Muscle of arm (tissue), 12 donors: ENCODE results near the gene TMCC1. TPM values are rescaled to one million over a fixed set of nuclear protein-coding genes. Genes with fewer than 3 reads are reported as not detected.
"Not testable (repeated sequence)": the region's sequence is repeated elsewhere in the genome, so short reads cannot be mapped to it uniquely, and the experiment has no call there.

Experiments used
- DNase-seq: peaks from one replicate; pipeline ENCODE4 v3.0.0-alpha.2; 2013
- polyA plus RNA-seq, 12 donors: library from polyadenylated mRNA; unstranded; fragments of 120-200 nt; gene quantifications; one replicate each; pipeline ENCODE4 v1.2.1, GENCODE V29; 2013; ENCODE audit not compliant: insufficient read length in 12 of 12

Gene TMCC1
- polyA plus RNA-seq, 12 donors, result 23.3 to 51.6 (median 36.9) TPM; not detected in 1

DNA sequence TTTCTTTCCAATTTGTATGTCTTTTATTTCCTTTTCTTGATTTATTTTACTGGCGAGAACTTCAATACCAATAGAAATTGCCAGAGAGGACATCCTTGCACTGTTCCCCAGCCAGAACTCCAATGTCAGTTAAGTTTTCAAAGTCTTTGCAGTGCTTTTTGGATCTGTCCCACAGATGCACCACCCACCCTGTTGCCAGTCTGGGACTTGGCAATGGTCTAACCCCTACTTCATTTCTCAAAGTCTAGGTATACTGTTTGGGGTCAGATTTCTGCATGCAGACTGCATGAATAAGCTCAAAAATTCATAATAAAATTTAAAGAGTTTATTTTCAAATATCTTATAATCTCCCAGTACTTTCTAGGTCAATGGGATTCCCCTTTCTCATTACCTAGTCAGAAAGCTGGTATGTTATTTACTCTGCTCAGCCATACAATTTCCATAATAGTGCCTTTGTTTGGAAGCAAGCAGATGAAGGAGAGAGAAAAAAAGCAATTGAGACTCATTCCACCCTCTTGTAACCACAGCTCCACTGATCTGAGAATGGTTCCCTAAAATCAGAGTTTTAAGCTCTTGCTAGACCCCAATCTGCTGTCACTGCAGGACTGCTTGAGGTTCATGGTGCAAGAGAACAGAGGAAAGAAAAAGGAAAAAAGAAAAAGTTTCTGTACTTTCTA, 161.2 kb downstream of the TMCC1 start:
- DNase-seq, result no peak

DNA sequence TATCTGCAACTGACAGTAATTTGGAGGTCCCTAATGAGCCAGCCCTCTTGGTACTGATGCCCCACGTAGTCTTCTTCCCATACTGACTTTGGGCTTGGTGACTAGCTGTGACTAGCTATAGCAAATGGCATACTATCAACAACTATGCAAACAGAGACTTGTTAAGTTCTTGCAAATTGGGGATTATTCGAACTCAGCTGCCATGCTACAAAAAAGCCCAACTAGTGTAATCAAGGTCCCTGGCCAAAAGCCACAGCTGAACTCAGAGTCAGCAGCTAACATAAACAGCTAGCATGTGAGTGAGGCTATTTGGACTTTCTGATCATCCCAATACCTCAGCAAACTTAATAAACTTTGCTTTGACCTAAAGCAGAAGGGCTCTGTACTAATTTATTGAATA, 165.8 kb downstream of the TMCC1 start:
- no peak for DNase-seq

DNA sequence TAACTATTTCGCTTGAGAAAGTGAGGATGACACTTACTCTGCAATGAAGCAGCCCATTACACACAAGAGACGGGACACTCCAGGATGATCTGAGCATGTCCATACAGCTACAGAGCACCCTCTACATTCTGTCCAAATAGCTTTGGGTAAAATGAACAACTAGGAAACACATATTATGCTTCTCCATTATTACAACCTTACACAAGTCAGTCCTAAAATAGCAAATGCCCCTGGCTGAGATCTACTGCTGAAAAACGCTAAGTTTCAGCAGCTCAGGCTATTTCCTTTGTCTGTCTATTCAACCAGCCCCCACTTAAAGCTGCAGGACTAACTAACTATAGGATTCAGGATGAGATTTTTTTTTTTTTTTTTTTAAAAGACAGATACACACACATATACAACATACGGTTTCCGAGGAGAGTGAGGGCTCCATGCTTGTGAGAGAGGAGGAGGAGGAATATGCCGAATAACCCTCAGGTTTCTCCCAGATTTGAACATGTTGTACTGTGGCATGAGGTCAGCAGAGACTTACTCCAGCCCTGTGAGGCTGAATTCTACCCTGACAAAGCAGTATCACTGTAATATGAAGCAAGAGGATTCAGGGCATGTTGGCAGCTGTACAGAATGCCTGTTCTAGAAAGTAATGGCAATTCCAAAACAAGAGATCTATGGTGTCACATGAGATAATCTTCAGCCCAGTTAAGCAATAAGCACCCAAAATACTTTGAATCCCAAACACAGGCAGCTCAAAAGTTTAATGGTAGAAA, 169.8 kb downstream of the TMCC1 start:
- peak; percentile 33 for DNase-seq

DNA sequence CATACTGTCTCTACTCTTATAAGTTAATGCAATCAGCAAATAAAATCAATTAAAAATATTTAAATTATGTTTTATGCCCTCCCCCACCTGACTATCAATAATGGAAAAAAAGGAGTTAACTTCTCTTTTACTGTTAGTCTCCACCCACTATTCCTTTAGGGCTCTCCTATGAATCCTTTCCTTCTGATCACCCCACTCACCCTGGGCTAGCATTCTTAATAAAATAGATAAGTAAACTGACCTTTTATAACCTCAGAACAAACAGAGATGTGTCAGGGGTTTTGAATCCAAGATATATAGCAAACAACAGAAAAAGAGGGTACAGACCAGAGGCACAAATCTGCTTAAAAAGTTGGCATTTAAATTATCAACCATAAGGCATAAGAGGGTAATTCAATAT, 171.0 kb downstream of the TMCC1 start:
- DNase-seq, result no peak

DNA sequence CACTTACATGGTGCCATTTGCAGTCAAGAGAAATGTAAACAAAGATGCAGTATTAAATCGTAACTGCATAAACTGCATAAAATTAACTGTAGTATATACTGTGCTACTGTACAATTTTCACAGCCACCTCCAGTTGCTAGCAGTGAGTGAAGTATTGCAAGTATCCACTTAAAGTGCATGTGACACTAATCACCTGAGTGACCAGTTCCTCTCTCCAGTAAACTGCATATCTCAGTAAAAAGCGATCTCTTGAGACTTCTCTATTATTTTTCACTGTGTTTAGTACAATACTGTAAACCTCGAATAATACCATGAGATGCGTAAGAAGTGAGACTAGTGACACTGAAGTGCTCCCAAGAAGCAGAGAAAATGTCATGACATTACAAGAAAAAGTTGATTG, 175.3 kb downstream of the TMCC1 start:
- no peak for DNase-seq

DNA sequence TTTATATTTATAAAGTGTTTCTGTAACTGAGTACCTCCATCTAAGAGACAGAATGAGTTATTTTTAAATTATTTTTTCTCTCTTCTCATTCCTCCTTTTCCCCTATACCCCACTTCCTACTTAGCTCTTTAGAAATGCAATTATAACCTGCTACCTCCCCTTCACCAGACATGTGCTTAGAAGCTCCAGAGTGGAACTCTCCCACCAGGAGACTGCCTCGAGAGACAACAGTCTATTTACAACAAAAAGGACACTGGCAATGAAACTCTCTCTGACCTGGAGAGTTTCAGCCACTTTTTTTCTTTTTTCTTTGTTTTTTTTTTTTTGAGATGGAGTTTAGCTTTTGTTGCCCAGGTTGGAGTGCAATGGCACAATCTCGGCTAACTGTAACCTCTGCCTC, 177.7 kb downstream of the TMCC1 start:
- DNase-seq, result no peak

DNA sequence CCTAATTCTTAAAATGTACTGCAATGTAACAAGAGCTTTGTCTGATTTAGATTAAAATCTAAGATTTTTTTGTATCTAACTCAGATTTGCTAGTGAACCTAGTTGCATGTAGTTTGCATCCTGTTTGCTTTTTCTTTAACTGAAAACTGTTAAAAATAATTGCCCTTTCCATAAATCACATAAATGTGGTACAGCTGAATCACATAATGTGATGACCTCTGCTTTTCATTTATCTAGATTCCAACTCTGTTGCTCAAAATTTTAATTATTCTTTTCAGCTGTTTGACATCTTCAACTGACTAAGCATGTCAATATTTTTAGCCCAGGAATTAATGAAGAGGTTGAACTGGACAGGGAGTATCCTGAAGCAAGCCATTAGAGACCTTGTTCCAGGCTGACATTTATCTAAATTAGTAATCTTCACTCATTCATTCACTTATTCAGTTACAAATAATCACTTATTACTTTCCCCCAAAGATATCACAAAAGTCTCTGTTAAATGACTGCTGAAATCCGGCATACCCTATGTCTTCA, 185.1 kb downstream of the TMCC1 start:
- DNase-seq, result no peak

DNA sequence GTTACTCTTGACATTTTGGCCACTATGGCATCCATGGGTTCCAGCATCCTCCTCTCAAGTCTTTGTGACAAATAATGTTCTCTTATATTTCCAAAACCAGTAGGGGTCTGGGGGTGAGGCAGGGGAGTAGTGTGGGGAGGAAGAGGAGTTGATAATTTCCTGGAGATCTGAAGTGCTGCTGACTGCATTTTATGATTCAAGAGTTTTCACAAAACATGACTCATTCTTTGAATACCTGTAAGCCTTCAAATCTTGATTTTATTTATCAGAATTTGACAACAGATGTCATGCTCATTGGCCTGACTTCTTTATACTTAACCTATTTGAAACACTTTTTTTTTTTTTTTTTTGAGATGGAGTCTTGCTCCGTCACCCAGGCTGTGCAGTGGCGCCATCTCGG, 188.2 kb downstream of the TMCC1 start:
- no peak for DNase-seq

DNA sequence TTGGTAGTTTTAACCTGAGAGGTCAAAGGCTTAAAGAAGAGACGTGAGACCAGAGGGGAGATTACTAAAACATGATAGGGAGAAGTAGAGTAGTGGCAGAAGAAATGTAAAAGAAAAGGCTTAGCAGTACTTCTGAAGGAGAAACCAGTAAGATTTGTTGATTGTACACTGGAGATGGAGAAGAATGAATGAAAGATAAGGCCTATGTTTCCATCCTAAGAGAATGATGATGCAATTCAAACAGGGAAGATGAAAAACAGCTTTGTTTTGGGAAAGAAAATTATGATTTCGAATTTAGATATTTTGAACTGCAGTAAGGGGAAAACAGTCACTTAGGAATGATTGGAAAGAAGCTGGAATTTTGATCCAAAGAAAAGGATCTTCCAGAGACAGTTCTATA, 189.6 kb downstream of the TMCC1 start:
- DNase-seq, result no peak

DNA sequence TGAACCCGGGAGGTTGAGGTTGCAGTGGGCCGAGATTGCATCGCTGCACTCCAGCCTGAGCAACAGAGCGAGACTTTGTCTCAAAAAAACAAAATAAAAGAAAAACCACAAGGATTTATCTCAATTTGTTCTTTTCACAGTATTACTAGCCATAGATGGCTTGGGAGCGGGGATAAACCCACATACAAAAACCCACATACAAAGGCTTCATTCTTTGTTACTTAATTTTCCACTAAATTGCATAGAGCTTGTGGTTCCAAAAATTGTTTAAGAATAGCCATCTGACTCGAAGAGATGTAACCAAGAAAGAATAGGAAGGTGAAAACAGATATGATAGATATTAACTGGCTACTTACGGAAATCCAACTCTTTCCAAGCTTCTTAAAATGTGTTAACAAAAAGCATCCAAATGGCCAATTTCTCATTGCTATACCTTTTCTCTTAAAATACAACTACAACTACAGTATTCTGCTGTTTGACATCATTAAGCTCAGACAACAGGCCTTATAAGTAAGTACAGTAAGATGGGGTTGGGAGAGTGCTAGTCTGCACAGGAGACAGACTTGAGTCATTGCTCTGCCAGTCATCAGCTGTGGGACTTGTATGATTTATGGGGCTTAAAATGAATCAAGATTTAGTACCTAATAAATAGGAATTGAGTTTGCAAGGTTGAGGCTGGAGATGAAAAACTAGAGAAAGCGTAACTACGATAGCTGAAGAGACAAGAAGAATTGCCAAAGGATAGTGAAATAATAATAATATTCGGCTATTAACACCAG, 190.4 kb downstream of the TMCC1 start:
- no peak for DNase-seq

DNA sequence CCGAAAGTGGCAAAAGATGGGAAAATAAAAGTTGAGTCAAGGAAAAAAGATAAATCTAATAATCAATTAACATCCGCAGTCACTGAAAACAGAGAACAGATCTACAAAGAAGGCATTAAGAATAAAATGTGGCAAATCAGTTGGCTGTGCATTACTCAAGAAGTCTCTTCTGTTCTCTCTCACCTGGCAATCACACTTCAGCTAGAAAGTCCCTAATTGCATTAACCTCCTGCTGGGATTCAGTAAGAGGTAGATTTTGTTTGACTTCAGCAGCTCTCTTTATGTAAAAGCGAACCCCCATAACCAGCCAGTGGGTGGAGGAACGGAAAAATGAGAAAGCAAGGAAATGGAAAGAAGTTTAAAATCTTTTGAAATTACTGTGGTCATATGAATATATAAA, 192.3 kb downstream of the TMCC1 start:
- DNase-seq, result no peak

DNA sequence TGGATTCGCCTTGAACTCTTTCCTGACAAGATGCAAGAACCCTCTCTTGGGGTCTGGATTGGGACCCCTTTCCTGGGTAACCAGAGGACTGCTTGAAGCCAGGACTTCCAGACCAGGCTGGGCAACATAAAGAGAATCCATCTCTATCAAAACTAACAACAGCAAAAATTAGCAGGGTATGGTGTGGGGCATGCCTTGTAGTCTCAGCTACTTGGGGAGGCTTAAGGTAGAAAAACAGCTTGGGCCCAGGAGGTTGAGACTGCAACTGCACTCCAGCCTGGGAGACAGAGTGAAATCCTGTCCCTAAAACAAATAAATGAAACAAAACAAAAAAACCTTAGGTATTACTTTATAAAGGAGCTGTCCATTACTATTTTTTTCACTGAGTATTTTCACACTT, 193.9 kb downstream of the TMCC1 start:
- no peak for DNase-seq

DNA sequence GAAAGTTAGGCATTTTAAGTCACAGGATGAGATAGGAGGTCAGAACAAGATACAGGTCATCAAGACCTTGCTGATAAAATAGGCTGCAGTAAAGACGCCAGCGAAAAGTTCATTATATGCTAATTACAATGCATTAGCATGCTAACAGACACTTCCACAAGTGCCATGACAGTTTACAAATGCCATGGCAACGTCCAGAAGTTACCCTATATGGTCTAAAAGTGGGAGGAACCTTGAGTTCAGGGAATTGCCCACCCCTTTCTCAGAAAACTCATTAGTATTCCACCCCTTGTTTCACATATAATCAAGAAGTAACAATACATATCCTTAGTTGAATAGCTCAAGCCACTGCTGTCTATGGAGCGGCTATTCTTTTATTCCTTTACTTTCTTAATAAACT, 194.3 kb downstream of the TMCC1 start:
- DNase-seq, result no peak

DNA sequence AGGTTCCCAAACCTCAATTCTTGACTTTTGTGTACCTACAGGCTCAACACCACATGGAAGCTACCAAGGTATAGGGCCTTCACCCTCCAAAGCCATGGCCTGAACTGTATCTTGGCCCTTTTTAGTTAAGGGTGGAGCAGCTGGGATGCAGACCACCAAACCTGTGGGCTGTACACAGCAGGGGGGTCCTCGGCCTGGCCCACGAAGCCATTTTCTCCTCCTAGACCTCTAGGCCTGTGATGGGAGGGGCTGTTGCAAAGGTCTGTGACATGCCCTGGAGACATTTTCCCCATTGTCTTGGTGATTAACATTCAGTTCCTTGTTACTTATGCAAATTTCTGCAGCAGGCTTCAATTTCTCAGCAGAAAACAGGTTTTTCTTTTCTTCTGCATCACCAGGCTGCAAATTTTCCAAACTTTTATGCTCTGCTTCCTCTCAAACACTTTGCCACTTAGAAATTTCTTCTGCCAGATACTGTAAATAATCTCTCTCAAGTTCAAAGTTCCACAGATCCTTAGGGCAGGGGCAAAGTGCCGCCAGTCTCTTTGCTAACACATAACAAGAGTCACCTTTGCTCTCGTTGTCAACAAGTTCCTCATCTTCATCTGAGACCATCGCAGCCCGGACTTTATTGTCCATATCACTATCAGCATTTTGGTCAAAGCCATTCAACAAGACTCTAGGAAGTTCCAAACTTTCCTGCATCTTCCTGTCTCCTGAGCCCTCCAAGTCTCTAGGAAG, 196.1 kb downstream of the TMCC1 start:
- DNase-seq, result no peak

DNA sequence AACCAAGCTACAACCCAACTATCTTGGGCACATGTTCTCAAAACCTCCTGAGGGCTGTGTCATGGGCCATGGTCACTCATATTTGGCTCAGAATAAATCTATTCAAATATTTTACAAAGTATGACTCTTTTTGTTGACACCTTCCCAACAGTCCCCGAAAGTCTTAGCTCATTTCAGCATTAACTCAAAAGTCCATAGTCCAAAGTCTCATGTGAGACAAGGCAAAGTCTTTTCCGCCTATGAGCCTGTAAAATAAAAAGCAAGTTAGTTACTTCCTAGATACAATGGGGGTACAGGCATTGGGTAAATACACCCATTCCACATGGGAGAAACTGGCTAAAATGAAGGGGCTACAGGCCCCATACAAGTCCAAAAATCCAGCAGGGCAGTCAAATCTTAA, 197.1 kb downstream of the TMCC1 start:
- DNase-seq, result not testable (repeated sequence)

DNA sequence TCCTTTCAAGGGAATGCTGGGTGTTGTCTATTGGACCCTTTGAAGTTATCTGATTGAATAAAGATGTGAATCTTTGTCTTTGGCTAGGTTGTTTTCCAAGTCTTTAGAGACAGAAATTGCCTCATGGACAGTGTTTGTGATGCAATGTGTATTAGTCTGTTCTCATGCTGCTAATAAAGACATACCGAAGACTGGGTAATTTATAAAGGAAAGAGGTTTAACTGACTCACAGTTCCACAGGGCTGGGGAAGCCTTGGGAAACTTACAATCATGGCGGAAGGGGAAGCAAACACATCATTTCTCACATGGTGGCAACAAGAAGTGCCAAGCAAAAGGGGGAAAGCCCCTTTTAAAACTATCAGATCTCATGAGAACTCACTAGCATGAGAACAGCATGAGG, 198.3 kb downstream of the TMCC1 start:
- no peak for DNase-seq

DNA sequence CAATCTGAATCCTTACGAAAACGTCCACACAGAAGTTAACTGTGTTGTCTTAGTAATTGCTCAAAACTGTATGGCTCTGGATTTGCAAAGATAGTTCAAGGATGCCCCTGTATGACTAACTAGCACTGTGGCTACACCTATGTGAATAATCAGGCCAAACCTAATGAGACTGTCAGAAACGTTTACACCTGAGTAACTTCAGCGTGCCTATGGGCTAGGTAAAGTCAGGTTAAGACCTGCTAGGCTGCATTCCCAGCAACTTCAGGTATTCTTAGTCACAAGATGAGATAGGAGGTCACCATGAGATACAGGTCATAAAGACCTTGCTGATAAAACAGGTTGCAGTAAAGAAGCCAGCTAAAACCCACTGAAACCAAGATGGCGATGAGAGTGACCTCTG, 199.3 kb downstream of the TMCC1 start:
- no peak for DNase-seq

DNA sequence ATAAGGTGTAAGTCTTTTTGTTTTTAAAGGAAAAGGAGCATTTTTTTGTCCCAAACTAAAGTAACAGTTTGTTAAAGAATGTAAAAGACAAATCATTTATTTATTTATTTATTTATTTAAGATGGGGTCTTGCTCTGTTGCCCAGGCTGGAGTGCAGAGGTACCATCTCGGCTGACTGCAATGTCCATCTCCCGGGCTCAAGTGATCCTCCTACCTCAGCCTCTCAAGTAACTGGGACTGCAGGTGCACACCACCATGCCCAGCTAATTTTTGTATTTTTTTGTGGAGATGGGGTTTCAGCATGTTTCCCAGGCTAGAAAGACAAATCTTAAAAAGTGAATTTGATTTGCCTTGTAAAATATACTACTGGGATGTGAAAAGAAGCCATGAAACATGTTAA, 200.8 kb downstream of the TMCC1 start:
- no peak for DNase-seq

DNA sequence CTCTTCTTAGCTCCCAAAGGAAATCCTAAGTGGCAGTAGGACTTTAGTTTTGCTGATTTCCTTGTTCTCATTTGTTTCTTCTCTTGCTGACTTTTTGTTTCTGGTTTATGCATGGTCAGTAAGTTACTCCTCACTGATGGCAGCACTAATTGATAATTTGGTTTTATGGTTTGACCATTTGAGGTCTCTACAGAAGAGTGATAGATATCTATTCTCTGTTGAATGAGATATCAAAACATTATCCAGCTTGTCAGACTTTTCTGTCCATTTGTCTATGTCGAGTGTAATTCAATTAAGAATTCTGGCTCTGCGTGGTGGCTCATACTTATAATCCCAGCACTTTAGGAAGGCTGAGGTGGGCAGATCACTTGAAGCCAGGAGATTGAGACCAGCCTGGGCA, 202.5 kb downstream of the TMCC1 start:
- DNase-seq, result no peak

DNA sequence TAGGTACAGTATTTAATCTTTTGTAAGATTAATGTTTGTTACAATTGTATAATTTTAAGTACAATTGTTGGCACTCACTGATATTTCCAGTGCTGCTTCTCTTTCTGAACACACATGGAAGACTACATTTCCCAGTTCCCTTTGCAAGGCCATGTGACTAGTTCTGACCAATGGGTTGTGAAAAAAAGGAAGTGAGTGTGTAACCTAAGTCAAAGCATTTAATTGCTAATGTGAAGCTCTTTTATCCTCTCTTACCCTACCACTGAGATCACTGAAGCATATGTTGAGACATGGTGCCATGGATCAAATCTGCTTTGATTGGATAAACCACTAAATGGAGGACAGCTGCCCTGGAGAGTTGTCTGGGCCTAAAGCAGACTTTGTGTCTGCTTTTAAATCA, 203.1 kb downstream of the TMCC1 start:
- peak; percentile 43 for DNase-seq

DNA sequence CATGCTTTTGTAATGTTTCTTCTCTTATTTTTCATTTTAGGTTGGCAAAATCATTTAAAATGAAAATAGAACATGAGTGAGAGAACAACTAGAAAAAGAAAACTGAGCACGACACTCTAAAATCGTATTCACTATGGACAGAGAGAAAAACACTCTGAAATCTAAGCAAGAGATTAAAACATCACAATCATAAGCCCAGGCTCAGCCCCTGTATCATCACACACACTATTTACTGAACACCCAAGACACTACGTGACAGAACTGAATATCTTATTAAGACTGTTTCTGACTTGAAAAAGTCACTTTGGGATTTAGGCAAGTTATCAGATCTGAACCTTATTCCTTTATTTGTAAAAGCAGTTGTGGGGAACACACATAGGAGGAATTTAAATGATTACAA, 204.5 kb downstream of the TMCC1 start:
- DNase-seq, result no peak
